Measurements from ENCODE around the gene CCDC172.

CCDC172 gene, protein sequence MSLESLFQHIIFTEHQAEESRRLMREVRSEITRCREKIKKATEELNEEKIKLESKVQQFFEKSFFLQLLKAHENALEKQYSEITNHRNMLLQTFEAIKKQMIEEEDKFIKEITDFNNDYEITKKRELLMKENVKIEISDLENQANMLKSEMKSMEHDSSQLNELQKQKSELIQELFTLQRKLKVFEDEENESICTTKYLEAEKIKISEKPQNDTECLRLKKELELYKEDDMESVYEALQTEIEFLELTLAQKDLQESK

DNA sequence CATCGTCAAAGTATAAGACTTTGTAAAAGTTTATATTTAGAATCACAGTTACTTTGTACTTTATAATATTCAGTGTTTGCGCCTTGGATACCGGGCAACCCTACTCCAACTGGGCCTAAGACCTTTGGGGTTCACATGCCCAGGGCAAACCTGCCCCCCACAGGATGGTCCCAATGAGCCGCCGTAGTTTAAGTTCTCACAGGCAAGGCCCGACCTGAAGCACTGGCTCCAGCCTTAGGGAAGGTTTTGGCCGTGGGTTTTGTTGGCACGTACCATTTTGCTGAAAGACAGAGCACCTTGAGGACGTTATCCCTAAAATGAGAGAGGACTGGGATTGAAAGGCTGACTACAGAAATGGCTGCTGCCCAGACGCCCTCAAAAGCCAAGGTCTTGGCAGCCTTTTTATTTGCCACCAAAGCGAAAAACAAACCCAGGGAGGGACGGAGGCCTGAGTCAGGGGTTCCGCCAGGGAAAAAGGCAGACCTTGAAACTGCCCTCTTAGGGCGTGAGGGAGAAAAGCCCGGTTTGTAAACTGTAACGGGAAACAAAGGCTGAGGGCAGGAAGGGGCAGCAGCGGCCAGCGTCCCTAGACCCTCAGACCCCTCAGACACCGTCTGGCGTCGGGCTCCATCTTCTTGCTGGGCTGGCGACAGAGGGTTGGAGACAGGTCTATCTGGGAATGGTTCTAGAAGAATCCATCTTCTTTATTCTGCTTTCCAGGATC, at the start of gene CCDC172:
Gene CCDC172, plus strand, starts transcription at position 222 of the 724 bp plus-strand sequence. CDS start 564 bp downstream, outside the sequence.
- no peak for DNase-seq (ENCODE audit: low spot score)

DNA sequence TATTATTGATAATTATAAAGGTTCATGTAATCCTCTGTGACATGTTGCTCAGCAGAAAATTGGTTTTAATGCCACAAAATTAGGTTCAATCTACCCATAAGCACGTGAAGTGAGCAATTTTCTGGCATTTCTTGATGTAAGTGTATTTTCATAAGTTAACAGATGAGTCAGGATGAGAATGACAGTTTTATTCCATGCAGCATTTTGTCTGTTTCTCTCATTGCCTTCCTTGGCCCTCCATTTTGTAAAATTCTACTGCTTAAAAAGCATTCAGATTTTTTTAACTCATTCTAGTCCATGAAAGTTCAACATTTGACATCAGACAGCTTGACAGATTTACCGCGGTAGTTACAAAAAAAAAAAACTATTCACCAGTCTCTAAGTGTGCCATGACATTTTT, 47.3 kb upstream of the CCDC172 start:
- no peak for DNase-seq (ENCODE audit: low spot score)

DNA sequence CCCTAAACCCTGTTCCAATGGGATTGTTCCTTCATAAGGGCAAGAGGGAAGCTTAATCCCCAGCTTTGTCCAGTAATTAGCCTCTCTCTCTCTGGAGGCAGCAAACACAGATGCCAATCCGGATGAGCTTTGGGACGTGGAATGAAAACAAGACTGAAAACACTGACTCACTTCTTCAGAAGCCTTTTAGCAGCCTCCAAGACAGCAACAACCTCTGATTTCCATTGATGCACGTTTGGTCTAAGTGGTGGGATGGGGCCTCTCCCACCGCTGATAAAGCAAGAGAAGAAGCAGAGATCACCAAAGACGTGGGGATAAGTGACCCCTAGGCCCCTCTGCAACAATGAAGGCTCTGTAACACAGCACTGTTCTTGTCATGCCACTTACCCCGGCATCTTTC, 45.4 kb upstream of the CCDC172 start:
- DNase-seq (ENCODE audit: low spot score), result no peak

DNA sequence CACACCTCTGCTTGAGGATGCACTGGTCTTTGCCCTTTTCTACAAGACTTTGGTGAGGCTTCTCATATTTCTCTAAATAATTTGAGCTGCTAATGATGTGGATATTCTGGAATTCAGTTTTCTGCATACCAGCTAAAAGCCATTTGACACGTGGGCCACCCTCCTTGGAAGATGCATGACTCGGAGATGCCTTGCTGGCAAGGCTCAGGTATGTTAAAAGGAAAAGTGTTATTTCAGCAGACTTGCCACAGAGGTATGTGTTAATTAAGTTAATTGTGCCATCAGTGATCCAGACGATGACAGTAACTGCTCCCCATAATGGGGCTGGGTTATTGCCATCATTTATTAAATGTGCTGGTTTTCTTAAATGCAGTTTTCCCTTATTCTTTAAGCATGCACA, 42.5 kb upstream of the CCDC172 start:
- no peak for DNase-seq (ENCODE audit: low spot score)

DNA sequence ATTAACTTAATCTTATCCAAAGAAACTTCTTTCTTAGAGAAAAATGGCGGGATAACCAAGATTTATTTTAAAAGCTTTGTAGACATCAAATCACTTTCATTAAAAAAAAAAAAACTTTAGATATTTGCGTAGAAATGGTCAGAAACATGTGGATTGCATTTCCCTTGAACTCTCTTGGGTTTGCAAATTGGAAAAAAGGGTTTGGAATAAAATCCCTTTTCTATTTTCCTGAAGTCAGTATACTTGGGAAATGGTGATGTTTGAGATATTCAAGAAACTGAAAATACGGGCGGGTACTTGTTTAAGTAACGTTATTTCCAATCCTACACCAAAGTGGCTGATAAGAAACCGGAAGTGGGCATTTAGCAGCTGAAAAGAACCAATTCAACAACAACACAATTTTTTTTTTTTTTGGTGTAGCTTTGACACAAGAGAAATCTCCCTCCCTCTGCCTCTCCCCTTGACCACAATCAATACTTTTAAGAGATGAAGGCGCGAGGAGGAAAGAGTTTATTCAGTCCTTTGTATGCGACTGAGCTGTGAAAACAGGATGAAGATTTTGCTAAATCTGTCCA, 37.5 kb upstream of the CCDC172 start:
- no peak for DNase-seq (ENCODE audit: low spot score)

DNA sequence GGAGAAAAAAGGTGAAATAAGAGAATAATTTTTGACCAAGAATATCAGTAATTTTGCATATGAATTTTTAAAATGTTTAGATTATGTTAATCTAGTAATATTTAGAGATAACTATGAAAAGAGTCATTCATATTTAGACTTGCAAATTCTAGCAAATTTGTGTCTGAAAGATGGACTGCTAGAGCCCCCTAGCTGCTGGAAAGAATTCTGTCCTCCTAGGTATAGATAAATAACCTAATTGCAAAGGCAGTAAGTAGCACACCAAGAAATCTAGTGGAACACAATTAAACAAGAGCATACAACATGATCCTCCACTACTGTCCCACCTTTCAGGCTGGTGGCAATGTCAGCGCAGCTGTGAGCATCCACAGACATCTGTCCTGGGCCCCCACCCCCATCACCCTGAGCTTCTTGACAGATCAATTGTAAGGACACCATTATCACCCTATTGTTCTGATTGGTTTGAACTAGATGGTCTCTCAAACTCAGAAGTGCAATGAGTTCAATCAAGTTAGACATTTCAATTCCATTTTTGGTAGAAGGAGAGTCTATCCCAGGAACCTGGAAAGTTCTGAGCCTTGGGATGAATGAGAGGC, 36.2 kb upstream of the CCDC172 start:
- peak; percentile 66 for DNase-seq (ENCODE audit: low spot score)

DNA sequence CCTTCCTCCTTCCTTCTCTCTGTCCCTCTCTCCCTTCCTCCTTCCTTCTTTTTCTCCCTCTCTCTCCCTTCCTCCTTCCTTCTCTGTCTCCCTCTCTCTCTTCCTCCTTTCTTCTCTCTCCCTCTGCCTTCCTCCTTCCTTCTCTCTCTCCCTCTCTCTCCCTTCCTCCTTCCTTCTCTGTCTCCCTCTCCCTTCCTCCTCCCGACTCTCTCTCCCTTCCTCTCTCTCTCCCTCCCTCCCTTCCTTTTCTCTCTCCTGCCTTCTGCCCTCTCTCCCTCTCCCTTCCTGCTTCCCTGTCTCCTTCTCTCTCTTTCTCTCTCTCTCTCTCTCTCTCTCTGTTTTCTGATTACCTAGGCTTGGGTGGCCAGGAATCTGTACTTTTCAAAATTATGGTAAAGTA, 34.6 kb upstream of the CCDC172 start:
- DNase-seq (ENCODE audit: low spot score), result no peak

DNA sequence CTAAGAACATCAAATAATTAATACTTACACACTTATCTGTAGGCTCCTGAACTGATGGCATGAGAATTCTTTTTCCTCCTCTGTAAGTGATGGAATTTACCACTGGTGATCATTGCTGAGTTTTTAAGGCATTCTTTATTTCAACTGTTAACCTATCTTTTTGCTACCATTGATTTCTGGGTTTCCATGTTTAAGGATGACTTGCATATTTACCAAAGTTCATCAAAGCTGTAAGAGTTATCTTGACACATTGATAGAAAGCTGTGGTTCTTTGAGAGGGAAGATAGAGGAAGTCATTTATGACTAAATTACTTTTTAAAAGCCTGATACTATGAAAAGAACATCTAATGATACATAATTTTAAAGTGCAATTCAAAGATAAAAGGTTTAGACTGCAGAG, 31.8 kb upstream of the CCDC172 start:
- no peak for DNase-seq (ENCODE audit: low spot score)

DNA sequence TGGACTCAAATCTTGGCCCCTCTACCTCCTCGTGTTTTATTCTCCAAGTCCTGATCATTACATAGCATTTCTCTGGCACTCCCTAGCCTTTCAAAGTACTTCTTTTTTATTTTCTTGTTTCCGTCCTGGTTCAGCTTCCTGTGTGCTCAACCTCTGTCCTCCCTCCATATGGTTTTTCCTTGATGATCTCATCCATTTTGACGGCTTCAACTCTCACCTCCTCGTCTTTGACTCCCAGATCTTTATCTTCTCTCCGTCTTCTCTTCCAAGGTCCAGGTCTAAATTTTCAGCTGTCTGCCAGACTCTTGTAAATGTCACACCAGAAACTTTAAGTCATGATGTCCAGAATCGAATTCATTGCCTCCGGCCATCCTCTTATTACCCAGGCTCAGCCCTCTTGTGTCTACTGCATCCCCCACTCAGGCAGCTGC, 27.9 kb upstream of the CCDC172 start:
- no peak for DNase-seq (ENCODE audit: low spot score)

DNA sequence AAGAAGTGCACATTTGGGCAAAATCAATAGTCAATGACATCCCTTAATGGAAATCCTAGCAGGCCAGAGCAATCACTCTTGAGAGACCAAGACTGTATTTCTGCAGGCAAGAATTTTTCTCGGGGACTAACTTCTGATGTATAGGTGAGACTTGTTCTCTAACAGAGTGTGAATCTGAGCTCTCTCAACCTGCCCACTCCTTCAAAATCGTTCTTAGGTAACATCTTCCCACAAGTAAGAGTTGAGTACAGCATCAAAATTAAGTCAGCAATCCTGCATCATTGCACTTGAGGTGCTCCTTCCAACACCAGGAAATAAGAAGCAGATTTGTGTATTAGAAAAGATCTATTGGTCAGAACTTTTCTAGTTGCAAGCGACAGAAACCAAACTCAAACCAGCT, 25.7 kb upstream of the CCDC172 start:
- DNase-seq (ENCODE audit: low spot score), result no peak

DNA sequence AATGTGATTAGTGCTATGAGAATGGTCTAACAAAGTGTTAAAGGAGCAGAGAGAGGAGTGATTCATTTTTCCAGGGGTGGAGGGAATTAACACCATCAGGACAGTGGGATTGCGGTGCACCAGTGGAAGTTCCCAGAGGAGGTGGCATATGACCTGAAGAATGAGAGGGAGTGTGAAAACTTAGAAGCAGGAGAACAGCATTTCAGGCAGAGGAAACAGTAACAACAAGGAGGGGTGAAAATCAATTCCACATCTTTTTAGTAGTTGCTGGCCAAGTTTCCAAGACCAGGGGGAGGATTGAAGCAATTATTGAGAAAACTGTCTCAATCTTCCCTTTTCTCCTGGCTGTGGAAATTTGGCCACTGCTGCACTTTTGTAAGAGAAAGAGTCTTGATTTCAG, 23.7 kb upstream of the CCDC172 start:
- no peak for DNase-seq (ENCODE audit: low spot score)

DNA sequence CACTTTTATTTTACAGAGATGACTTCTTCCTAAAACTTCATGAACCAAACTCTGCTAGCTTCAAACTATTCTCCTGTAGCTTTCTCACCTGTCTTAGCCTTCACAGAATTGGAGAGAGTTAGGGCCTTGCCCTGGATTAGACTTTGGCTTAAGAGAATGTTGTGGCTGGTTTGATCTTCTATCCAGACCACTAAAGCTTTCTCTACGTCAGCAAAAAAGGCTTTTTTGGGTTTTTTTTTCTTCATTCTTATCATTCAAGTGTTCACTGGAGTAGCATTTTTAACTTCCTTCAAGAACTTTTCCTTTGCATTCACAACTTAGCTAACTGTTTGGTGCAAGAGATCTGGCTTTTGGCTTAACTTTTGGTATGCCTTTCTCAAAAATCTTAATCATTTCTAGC, 19.3 kb upstream of the CCDC172 start:
- DNase-seq (ENCODE audit: low spot score), result no peak

DNA sequence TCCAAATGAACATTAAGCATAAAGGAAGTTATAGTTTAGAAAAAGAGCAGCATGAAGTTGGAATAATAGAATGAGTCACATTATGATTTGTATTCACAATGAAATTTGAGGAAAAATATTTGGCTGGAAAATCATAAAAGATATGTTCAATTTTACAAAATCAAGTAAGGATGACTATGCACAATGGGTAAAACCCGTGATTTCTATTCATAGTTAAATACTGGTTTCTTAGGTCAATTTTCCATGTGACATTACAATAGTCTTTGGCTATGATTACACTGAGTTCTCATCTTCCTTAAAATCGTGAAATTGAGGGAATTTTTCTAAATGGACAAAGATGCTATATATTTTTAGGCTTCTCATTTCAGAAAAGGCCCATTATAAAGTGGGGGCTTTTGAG, 17.4 kb upstream of the CCDC172 start:
- no peak for DNase-seq (ENCODE audit: low spot score)

DNA sequence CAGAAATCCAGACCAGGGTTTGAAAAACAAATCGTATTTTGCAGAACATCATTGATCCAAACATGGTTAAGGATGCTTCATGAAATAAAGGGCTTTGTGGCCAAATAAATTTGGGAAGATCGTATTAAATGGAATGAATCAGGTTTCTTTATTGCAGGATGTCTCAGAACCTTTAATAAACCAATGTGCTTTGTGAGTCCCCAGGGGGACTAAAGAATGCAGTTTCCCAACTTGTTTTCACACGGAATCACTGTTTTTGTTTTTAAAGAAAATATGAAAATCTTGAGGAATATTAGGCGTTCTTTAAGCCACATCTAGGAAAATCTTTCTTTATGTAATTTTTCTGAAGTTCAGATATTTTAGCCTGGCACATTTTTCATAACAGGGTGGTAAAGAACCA, 16.8 kb upstream of the CCDC172 start:
- DNase-seq (ENCODE audit: low spot score), result no peak

DNA sequence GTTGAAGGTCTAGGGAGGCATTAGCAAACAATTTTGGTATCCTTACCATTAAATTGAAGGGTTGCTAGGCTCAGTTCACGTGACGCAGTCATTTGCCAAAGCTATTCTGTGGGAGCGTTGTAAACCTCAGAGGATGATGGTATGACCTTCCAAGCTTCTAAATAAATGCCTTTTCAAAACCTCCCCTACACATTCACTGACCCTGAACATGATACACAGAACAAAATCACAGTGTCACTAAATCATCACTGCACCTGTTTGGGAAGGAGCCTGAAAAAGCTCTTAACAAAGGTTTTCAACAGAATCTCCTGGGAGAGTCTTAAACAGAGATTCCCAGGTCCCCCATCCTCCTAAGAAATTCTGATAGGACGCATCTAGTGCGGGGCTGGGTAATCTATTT, 13.2 kb upstream of the CCDC172 start:
- no peak for DNase-seq (ENCODE audit: low spot score)

DNA sequence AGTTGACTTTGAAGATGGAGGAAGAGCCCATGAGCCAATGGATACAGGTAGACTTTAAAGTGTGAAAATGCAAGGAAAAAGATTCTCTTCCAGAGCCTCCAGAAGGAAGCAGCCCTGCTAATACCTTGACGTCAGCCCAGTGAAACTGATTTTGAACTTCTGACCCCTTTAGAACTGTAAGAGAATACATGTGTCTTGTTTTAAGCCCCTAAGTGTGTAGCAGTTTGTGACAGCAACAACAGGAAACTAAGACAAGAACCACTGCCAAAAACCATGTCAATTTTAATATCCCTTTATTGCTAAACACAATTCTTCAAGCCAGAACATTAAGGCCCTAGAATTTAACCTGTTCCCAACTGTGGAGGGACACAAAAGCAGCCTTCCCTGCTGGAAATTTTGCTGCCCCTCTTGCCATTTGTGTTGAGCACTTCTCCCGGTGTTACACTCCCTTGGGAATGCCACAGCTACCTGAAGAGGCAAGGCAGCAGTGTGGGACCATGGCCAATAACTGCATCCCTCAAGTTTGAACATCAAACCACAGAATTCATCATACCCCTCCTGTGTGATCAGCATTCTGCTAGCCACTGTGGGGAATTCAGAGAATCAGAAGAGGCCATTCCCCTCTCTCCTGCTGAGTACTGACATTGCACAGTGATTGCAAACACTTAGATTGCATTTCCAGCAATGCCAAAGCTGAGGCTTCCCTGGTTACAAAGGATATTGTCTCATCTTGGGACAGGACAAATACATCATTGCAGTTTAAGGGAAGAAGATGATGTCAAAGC, 12.3 kb upstream of the CCDC172 start:
- DNase-seq (ENCODE audit: low spot score), result no peak

DNA sequence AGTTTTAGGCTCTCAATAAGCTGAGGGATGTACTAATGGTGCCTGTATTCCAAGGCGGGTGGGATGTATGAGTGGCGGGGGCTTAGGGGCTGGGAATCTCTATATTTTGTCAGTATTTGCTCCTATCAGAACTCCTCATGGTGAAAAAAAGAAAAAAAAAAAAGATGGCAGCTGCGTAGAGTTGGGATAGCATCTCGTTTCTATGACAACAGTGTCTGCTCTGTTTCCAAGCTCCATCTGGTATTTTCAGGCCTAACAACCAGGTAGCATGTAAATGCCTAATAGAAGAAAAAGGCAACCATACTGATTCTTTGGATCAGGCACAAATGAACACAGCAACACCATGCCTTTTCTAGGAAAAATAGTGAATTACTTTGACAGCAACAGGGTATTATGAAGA, 11.7 kb upstream of the CCDC172 start:
- no peak for DNase-seq (ENCODE audit: low spot score)

DNA sequence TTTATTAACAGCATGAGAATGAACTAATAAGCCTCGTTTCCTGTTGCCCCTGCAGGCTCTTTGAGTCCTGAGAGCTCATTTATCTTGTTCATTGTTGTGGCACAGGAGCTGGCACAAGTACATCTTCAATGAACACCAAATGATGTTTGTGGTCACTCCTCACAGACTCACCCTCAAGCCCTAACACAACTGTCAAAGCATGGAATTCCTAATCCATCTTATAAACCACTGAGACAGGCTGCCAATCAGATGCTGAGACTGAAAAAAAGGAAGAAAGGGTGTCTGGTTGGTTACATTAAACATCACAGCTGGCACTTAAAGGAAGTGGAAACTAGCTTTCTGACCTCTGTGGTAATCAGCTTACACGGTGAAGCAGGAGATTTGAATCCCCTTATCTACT, 7.7 kb upstream of the CCDC172 start:
- DNase-seq (ENCODE audit: low spot score), result no peak

DNA sequence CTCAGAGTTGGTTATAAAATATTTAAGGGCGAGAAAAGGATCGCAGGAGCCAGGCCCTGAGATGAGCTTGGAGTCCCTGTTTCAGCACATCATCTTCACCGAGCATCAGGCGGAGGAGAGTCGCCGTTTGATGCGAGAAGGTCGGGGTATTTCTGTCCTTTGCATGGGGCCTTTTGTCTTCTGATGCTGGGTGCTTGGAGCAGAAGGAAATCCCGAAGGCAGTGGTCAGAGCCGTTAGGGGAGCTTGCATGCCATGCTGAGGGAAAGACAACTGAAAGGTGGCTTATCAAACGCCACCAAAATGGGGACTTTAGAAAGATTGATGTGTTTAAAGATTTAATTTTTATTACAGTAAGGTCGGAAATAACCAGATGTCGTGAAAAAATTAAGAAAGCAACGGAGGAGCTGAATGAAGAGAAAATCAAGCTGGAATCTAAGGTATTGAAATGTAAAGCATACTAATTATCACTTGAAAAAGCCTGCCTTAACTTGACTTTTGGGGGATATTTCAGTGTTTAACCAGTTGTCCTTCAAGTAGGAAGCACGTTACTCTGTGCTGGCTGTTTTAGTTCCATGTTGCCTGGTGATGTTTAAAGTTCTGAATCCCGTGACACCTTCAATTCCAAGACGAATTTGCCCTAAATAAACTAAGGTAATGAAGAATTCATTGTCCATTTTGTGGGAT, 845 bp downstream of the CCDC172 start:
- DNase-seq (ENCODE audit: low spot score), result no peak

DNA sequence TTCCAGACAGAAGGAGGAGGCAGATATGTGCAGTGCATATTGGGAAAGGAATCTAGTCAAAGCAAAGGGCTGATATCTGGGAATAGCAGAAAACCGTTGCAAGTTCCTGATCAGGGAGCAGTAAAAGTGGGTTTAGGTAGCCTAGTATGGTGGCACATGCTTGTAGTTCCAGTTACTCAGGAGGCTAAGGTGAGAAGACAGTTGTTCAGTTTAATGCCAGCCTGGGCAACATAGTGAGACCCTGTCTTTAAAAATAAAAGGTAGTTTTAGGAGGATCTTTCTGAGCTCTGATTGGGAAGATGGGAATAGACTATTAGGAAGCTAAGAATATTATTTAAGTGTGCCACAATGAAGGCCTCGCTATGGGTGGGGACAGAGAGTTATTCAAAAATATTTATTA, 1.7 kb downstream of the CCDC172 start:
- no peak for DNase-seq (ENCODE audit: low spot score)

DNA sequence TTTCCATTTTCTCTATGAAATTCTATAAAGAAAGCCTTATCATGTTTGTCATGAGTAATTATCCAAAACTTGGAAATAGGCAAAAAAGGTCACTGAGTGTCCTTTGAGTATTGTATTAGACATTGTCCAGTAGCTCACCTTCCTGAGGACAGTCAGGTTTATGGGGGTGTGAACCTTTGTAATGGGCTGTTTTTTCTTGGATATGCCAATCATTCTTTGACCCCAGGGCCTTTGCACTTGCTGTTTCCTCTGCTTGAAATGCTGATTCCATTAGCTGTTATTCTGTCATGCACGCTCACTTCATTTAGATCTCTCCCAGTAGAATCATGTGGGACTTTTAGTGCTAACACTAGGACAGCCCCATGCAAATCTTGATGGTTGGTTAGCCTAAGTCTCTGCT, 4.9 kb downstream of the CCDC172 start:
- no peak for DNase-seq (ENCODE audit: low spot score)

DNA sequence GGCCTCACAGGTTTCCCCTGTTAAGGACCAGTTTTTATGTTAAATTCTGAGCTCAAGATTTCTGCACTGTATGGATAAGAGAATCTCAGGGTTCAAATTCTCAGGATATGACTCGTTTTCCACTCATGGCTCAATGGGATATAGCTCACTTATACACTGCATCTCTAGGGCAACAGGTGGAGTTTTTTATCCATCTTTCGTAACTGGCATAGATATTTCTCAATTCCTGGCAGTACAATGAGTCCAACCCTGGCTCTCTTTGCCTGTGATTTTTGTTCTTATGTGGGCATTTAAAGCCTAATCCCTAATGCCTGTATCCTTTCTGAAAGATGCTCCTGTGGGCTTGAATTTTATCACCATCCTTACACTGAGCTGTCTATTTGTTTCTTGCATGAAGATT, 7.6 kb downstream of the CCDC172 start:
- DNase-seq (ENCODE audit: low spot score), result no peak
